ENCODE results near the gene LBP. TPM values are rescaled to one million over a fixed set of nuclear protein-coding genes. Genes with fewer than 3 reads are reported as not detected.

Gene LBP
- total RNA-seq, 1 experiment from 2014 or later, result 0.15 TPM

DNA sequence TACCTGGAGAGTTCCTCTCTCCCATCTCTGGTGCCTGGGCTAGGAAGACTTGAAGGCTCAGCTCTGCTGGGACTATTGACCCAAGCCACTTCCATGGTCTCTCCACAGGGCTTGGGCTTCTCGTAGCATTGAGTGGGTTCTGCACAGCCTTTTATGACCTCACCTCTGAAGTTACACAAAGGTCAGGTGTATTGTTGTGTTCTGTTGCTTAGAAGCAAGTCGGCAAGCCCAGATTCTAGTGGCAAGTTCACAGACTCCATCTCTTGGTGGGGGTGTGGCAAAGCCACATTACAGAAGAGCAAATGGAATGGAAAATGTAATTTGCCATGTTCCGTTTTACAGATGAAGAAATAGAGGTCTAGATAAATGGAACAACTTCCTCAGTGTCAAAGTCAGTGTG lies 28.9 kb upstream of the LBP start:
- H3K4me1 ChIP-seq (ENCODE audit: control insufficient read depth in 1 of 2, insufficient read depth in 2 of 2, low read length in 2 of 2), result no peaks in the 10 kb centered on the region
- H3K36me3 ChIP-seq (ENCODE audit: control insufficient read depth in 1 of 2, insufficient read depth in 2 of 2, low read length in 2 of 2), result no peaks in the 10 kb centered on the region
- H3K27ac ChIP-seq (ENCODE audit: low read depth, low read length), result no peak overlapping the region
- H3K79me2 ChIP-seq (ENCODE audit: insufficient read depth, low read length), result no peaks in the 10 kb centered on the region
- peaks cover 6% of the 10 kb centered on the region; the same call in 1 of the 2 replicates for H3K27me3 ChIP-seq (ENCODE audit: insufficient read depth, low read length)
- TF ChIP-seq, protein P1, sequence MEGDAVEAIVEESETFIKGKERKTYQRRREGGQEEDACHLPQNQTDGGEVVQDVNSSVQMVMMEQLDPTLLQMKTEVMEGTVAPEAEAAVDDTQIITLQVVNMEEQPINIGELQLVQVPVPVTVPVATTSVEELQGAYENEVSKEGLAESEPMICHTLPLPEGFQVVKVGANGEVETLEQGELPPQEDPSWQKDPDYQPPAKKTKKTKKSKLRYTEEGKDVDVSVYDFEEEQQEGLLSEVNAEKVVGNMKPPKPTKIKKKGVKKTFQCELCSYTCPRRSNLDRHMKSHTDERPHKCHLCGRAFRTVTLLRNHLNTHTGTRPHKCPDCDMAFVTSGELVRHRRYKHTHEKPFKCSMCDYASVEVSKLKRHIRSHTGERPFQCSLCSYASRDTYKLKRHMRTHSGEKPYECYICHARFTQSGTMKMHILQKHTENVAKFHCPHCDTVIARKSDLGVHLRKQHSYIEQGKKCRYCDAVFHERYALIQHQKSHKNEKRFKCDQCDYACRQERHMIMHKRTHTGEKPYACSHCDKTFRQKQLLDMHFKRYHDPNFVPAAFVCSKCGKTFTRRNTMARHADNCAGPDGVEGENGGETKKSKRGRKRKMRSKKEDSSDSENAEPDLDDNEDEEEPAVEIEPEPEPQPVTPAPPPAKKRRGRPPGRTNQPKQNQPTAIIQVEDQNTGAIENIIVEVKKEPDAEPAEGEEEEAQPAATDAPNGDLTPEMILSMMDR (IDR thresholded peaks at IDR 0.05 in 2 of 3, conservative IDR thresholded peaks at IDR 0.05 in 1 of 3; ENCODE audit: borderline replicate concordance in 1 of 3, insufficient read depth in 1 of 3, low read depth in 2 of 3, low read length in 2 of 3), result no peak
- TF ChIP-seq, protein P2, sequence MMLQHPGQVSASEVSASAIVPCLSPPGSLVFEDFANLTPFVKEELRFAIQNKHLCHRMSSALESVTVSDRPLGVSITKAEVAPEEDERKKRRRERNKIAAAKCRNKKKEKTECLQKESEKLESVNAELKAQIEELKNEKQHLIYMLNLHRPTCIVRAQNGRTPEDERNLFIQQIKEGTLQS (IDR thresholded peaks at IDR 0.05), result no peak
- no peak for TF ChIP-seq CEBPB (IDR thresholded peaks at IDR 0.05; ENCODE audit: low read depth)
- no peak for TF ChIP-seq SIN3A (IDR thresholded peaks at IDR 0.05; ENCODE audit: low read depth)
- TF ChIP-seq FOSL1 (IDR thresholded peaks at IDR 0.05; ENCODE audit: low read depth), result no peak
- no peak for TF ChIP-seq ZNF274 (IDR thresholded peaks at IDR 0.05; ENCODE audit: low read depth, low read length)
- no peak for TF ChIP-seq EZH2phosphoT487 (IDR thresholded peaks at IDR 0.05; ENCODE audit: borderline replicate concordance)
- no peak for TF ChIP-seq TCF7L2 (IDR thresholded peaks at IDR 0.05; ENCODE audit: borderline replicate concordance, extremely low read depth, insufficient read depth, insufficient read length)
- ChIA-PET RAD21 (ENCODE audit: low non-redundant PET in 1 of 2, low total read pairs in 2 of 2, uncharacterized antibody in 2 of 2, unreplicated experiment in 2 of 2) (no interaction called here), POLR2A (no interaction called here), CTCF (no interaction called here)
- no TSS peak for BruUV-seq (replicated peaks)
- ATAC-seq (no peak), DNase-seq (ENCODE audit: low read depth, low spot score) (no peak)
- H3K9ac ChIP-seq (ENCODE audit: low read length), result no peak overlapping the region
- H3K9me3 ChIP-seq (ENCODE audit: control insufficient read depth in 1 of 2, insufficient read depth in 1 of 2, low read depth in 1 of 2, low read length in 2 of 2), result no peaks in the 10 kb centered on the region
- intact Hi-C loops (cut with micrococcal nuclease), result no loop called here
- no peak overlapping the region for H2AFZ ChIP-seq (ENCODE audit: low read depth, low read length, poor library complexity, severe bottlenecking)
- H4K20me1 ChIP-seq (ENCODE audit: insufficient read depth), result no peaks in the 10 kb centered on the region
- no peaks in the 10 kb centered on the region for H3K9me2 ChIP-seq (ENCODE audit: insufficient read depth)
- no peak overlapping the region for H3K4me3 ChIP-seq (replicated peaks in 1 of 2; ENCODE audit: low read depth in 1 of 2, low read length in 2 of 2)
- H3K4me2 ChIP-seq (ENCODE audit: low read length), result no peak overlapping the region

DNA sequence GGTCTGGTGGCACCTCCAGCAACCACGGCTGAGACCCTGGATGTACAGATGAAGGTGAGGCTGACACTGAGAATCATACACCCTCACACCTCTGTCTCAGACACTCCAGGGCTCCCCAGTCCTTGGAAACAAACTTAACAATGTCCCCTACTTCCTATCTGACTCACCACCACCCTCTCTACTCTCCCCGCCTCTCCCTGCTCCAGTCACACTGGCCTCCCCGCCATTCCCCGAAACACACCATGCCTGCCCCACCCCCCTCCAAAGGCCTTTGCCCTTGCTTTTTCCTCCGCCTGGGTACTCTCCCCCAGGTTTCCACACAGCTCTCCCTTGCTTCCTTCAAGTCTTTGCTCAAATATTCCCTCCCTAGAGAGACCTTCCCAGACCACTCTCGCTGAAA lies 26.1 kb upstream of the LBP start:
- RAD21 ChIA-PET (ENCODE audit: low non-redundant PET in 1 of 2, low total read pairs in 2 of 2, uncharacterized antibody in 2 of 2, unreplicated experiment in 2 of 2), result no interaction called here
- Histone ChIP-seq H3K9ac (ENCODE audit: low read length) (no peak overlapping the region), H3K27me3 (ENCODE audit: insufficient read depth, low read length) (peaks cover 6% of the 10 kb centered on the region), H4K20me1 (ENCODE audit: insufficient read depth) (no peaks in the 10 kb centered on the region), H3K36me3 (ENCODE audit: control insufficient read depth in 1 of 2, insufficient read depth in 2 of 2, low read length in 2 of 2) (no peaks in the 10 kb centered on the region), H3K27ac (ENCODE audit: low read depth, low read length) (no peak overlapping the region), H3K79me2 (ENCODE audit: insufficient read depth, low read length) (no peaks in the 10 kb centered on the region), H3K4me3 (replicated peaks in 1 of 2; ENCODE audit: low read depth in 1 of 2, low read length in 2 of 2) (no peak overlapping the region), H3K9me2 (ENCODE audit: insufficient read depth) (no peaks in the 10 kb centered on the region), H2AFZ (ENCODE audit: low read depth, low read length, poor library complexity, severe bottlenecking) (no peak overlapping the region), H3K9me3 (ENCODE audit: control insufficient read depth in 1 of 2, insufficient read depth in 1 of 2, low read depth in 1 of 2, low read length in 2 of 2) (no peaks in the 10 kb centered on the region), H3K4me1 (ENCODE audit: control insufficient read depth in 1 of 2, insufficient read depth in 2 of 2, low read length in 2 of 2) (no peaks in the 10 kb centered on the region), H3K4me2 (ENCODE audit: low read length) (no peak overlapping the region)
- CTCF ChIA-PET, result no interaction called here
- POLR2A ChIA-PET, result no interaction called here
- intact Hi-C loops (cut with micrococcal nuclease), result no loop called here
- TF ChIP-seq, protein P1 (IDR thresholded peaks at IDR 0.05 in 2 of 3, conservative IDR thresholded peaks at IDR 0.05 in 1 of 3; ENCODE audit: borderline replicate concordance in 1 of 3, insufficient read depth in 1 of 3, low read depth in 2 of 3, low read length in 2 of 3), result no peak
- no peak for TF ChIP-seq FOSL1 (IDR thresholded peaks at IDR 0.05; ENCODE audit: low read depth)
- no peak for TF ChIP-seq SRF (IDR thresholded peaks at IDR 0.05; ENCODE audit: low read depth)
- TF ChIP-seq EGR1 (IDR thresholded peaks at IDR 0.05; ENCODE audit: low read depth), result no peak
- TF ChIP-seq CEBPB (IDR thresholded peaks at IDR 0.05; ENCODE audit: low read depth), result no peak
- no peak for TF ChIP-seq YY1 (IDR thresholded peaks at IDR 0.05; ENCODE audit: extremely low read depth, insufficient replicate concordance, low read depth, low read length)
- no peak for ATAC-seq
- DNase-seq (ENCODE audit: low read depth, low spot score), result no peak
- BruUV-seq (replicated peaks), result no TSS peak

Measured in HCT116 (cell line).